ENCODE results near the gene G3BP1.
"Not testable (repeated sequence)": the region's sequence is repeated elsewhere in the genome, so short reads cannot be mapped to it uniquely, and the experiment has no call there.

G3BP1 gene

DNA sequence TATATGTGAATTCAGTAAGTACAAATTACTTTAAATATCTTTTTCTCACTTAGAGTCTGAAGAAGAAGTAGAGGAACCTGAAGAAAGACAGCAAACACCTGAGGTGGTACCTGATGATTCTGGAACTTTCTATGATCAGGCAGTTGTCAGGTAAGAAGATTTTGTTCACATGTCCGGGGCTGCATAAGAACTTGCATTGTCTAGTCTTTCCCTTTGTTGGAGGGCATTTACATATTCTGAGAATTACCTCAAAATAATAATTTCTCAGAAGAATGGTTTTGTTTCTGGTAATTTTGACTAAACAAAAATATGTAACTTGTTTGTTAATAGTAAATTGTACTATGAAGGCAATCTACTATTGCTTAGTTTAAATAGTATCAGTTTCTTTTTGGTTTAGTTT is 23.7 kb downstream of the G3BP1 start:
- DNase-seq (ENCODE audit: low read depth in 1 of 2, low spot score in 1 of 2) = no peak

DNA sequence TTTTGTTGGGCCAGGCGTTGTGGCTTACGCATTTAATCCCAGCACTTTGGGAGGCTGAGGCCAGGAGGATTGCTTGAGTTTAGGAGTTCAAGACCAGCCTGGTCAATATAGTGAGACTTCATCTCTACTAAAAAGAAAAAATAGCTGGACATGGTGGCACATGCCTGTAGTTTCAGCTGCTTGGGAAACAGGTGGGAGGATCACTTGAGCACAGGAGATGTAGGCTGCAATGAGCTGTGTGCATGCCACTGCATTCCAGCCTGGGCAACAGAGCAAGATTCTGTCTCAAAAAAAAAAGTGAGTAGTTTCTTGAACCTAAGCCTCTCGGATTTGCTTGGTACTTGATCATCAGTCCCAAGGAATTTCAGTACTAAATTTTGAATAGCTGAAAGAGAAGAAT is 26.9 kb downstream of the G3BP1 start:
- DNase-seq (ENCODE audit: low read depth in 1 of 2, low spot score in 1 of 2) = no peak

DNA sequence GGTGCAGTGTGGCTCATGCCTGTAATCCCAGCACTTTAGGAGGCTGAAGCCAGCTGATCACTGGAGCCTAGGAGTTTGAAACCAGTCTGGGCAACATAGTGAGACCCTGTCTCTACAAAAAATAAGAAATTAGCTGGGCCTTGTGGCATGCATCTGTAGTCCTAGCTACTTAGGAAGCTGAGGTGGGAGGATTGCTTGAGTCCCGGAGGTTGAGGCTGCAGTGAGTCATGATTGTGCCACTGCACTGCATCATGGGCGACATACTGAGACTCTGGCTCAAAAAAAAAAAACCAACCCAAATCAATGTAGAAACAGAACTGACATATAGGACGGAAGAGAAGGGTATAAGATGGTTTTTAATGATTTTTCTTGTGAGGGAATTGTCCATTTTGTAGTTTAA is 27.7 kb downstream of the G3BP1 start:
- no peak for DNase-seq (ENCODE audit: low read depth in 1 of 2, low spot score in 1 of 2)

DNA sequence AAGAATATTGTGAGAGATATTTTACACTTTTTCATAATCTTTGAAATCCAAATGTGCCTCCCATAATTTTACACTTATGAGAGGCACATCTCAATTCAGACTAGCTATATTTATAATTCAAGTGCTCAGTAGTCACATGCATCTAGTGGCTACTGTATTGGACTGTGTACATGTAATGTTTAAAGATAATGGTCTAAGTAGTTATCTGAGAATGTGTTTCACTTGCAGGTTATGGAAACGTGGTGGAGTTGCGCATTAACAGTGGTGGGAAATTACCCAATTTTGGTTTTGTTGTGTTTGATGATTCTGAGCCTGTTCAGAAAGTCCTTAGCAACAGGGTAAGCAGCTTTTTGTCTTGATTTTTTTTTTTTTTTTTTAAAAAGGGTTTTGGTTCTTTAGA is 28.8 kb downstream of the G3BP1 start:
- DNase-seq (ENCODE audit: low read depth in 1 of 2, low spot score in 1 of 2) = no peak

DNA sequence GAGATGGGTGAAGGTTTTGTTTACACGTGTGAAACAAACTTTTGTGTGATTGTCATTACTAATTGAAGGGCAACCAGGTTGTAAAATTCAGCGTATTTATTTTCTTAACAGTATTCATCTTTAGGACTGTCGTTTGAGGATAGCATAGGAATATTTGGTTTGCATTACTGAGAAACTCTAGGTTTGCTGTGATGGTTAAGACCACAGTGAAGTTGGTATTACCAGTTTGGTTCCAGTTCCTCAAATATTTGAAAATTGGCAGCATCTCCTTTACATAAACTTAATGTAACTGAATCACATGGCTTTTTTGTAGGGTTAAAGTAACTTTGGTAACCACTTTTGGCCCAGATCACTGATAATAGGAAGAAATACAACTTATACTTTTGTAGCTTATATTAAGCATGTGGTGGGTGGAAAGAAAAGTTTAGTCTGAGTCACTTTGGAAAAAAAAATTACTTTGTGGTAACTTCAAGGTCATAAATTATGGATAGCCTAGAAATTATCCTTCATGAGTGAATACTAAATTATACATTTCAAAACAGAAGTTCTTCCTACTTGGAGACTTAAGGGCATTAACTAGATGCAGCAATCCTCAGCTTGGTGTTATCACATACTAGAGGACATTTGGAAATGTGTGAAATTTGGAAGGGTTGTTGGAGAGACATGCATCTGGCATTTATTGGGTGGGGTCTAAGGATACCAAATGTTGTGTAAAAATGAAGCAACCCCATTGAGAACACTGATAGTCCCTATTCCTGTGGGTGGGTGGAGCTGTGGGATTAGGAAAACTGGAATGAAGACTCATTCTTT is 33.9 kb downstream of the G3BP1 start:
- DNase-seq (ENCODE audit: low read depth in 1 of 2, low spot score in 1 of 2) = no peak

DNA sequence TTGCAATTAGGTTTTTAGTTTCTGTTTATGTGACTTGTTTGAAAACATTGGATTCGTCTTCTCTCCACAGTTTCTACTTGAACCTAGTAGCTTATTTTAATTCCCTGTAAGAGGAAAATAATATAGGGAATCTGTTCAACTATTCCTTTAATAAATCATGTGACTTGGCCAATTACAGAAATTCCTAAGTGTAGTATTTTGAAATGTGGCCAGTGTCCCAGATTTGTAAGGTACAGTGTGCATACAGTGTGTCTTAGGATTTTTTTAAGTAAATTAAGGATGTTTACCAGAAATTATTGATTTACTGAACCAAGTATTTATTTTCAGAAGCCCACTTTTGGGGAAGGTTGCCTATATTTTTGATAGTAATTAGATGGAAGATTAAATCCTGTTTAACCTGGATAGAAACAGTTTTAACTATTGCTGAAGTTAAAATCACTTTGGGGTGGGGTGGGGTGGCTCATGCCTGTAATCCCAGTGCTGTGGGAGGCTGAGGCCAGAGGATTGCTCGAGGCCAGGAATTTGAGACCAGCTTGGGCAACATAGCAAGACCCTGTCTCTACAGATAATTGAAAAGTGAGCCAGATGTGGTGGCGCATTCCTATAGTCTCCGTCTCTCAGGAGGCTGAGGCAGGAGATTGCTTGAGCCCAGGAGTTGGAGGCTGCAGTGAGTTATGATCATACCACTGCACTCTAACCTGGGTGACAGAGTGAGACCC is 36.9 kb downstream of the G3BP1 start:
- no peak for DNase-seq (ENCODE audit: low read depth in 1 of 2, low spot score in 1 of 2)

DNA sequence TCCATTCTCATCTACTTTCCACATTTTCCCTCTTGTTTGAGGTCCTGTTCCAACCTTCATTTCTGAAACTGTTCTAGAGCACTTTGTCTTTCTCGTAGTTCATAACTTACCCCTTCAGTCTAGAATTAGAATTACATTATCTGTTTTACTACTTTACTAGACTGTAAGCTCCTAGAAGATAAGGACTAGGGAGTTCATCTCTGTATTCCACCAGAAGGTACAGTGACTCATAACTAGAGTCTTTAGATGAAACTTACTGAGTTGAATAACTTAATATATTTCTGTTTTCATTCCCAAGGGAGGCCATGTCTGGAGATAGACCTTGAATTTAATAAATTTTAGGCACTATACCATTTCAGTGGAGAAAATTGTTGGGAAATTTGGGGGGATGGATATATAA is 38.7 kb downstream of the G3BP1 start:
- DNase-seq (ENCODE audit: low read depth in 1 of 2, low spot score in 1 of 2) = no peak

DNA sequence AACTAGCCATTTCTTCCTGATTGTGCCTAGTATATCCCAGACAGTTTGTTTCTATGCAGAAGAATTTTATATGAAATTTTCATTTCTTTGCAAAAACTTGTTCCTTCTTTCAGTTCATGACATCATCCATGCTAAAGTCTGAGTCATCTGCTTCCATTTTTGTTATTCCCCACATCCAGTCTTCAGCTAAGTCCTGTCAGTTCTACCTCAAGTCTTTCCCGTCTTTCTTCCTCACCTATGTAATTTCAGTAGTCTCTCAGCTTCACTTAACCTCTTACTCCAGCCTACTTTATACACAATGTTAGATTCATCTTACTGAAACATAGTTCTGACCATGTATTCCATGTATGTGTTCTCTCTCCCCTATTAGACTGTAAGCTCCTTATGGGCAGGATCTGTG is 39.1 kb downstream of the G3BP1 start:
- DNase-seq (ENCODE audit: low read depth in 1 of 2, low spot score in 1 of 2) = no peak

DNA sequence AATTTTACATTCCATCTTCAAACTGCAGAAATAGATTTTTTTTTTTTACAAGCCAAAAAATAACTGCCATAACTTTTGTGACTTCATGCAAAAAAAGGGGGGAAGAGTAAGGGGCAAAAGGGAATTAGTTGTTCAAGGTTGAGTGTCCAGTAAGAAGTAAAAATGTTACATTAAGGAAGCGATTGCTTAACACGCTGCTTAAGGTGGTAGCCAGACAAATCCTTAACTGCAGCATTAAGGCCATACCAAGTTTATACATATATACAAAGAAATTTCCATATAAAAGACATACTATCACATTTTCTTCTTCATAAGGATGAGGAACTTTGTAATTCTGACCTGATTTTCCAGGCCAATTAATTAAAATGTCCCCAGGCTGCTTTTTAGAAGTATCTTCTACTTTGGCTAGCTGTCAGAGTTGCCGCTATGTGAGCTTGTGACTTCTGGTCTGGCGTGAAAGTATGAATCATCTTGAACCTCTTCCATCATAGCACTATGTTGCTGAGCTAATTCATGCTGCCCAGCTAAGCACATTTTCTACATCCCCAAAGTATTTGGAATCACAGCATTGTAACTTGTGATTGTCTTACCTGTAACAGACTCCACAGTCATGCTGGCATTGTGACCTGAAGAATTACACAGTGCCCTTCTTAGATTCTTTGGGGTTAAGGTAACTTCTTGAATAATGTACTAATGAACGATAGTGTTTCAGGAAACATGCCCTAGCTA is 40.0 kb downstream of the G3BP1 start:
- no peak for DNase-seq (ENCODE audit: low read depth in 1 of 2, low spot score in 1 of 2)

DNA sequence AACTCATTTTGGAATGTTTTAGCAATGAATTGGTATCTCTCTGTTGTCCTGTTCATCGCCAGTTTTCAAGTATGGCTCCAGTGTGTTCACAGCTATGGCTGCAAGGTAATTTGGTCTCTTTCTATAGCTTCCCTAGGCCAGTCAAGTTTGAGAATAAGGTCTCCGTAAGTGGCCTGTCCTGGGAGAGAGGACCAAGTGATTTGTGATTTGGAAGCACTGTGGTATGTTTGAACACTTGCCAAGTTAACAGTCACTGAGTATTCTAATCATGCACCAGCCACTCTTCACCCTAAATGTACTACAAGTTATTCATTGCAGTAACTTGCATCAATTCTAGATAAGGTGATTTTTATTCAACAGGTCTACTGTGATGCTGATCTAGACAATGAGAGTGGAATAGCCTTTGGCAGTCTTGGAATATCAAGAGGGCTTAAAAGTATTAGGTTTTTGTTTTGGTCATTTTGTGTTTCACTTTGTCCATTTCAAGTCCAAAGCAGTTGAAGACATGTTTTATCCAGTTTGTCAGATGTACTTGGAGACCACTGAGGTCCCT is 41.1 kb downstream of the G3BP1 start:
- no peak for DNase-seq (ENCODE audit: low read depth in 1 of 2, low spot score in 1 of 2)

DNA sequence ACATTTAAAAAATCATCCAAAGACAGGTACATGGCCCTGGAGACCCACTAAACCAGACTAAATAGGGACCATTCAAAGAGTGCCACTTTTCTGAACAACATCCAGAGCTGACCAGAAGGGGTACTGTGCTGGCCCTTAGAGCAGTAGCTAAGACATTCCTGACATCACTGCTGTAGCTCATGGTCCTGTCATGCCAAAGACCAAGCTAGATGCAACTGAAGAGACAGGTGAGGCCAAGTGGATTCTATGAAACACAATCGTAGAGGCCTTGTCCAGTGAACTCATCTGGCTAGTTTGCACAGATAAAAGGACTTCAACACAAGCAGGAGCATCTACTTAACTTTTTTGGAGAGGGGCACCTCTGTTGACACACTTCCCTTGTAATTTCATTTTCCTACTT is 43.3 kb downstream of the G3BP1 start:
- no peak for DNase-seq (ENCODE audit: low read depth in 1 of 2, low spot score in 1 of 2)

DNA sequence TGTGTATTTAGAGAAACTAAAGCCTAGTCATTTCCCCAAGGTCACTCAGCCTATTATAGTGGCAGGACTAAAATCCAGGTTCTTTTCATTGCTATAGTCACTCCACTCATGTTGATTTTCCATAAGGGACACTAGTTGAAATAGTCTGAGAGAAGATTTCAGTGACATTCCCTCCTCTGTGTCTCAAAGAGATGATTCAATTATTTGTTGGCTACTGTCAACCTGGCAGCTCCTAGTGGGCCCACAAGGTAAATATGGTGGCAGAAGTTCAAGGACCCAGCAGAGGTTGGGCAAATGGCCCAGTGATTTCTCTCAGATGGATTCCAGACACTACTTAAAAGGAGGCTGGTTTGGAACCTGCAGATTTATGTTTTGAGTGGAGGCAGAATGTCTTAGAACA is 48.1 kb downstream of the G3BP1 start:
- no peak for DNase-seq (ENCODE audit: low read depth in 1 of 2, low spot score in 1 of 2)

DNA sequence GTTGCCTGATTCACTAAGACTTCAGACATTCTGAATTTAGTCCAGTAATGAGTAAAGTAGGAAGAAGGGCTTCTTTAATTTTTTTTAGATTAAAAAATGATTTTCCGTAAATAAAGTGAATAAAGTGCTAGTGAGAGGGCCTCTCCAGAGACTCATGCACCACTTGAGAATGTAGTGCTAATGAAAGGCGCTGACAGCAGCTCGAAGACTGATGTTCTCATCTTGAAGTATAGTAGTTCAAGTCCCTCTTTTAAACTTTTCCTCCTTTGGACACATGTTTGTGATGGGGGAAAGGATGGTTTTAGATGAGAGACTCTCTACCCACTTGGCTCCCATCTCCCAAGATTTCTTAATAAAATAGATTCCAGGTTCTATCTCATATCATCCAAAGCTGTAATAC is 48.5 kb downstream of the G3BP1 start:
- DNase-seq (ENCODE audit: low read depth in 1 of 2, low spot score in 1 of 2) = no peak

DNA sequence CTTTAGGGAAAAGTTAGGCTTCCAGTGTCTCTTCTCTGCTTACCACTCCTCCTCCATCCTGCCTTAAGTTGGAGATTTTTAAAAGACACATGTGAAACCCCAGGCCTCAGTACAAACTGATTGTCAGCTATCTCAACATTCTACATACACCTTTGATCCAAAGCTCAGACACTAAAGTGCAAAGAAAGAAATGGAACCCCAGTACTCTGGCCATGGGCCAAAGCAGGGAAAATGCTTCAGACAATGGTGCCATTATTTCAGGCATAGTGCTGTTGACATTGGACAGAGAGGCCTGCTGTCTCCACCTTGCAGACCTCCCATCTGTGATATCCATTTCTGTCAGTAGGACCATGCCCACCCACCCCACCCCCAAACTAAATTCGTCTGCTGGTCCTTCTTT is 49.1 kb downstream of the G3BP1 start:
- DNase-seq (ENCODE audit: low read depth in 1 of 2, low spot score in 1 of 2) = no peak

DNA sequence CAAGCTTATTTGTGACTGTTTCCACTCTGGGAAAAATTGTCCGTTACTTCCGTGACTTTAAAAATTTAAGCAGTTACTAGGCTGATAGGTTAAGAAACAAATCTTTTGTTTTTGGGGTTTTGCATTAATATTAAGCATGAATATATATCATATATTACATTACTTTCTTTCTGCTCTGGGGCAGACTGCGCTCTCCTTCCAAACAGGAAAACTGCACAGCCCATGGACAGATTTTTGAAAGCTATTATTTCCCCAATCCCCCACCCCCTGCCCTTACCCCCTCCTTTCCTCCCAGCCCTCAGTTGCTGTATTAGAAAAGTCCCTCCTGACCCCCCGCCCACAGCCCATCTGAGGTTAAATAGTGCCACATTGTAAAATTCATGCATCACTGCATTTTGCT is 50.4 kb downstream of the G3BP1 start:
- no peak for DNase-seq (ENCODE audit: low read depth in 1 of 2, low spot score in 1 of 2)

DNA sequence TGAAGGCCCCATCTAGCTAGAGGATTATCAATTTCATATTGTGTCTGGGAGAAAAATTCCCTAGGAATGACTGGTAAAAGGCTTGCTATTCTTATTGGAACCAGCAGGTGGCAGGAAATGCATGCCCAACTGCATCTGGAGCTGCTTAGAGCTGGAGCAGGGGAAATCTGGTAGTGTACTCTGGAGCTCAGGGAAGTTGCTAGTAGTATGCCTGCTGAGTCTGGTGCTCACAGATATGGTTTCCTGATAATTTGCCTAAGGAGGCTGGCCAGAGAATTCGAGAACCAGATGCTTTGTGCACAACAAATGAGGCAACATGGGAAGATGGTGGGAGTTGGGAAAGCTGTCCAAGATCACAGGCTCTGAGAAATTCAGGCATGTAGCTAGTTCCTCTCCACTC is 53.7 kb downstream of the G3BP1 start:
- DNase-seq (ENCODE audit: low read depth in 1 of 2, low spot score in 1 of 2) = no peak

DNA sequence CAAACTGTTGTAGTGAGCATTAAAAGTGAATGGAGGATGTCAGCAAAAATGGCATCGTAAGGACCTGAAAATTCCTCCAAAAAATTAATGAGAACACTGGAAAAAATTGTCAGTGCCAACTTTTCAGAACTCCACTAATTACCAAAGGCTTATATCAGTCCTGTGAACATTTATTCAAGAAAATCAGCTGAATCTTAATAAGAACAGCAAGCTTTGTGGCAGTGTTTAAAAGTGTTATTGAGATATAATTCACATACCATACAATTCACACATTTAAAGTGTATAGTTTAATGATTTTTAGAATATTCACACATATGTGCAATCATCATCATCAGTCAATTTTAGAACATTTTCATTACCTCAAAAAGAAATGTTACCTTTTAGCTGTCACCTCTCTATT is 57.6 kb downstream of the G3BP1 start:
- no peak for DNase-seq (ENCODE audit: low read depth in 1 of 2, low spot score in 1 of 2)

DNA sequence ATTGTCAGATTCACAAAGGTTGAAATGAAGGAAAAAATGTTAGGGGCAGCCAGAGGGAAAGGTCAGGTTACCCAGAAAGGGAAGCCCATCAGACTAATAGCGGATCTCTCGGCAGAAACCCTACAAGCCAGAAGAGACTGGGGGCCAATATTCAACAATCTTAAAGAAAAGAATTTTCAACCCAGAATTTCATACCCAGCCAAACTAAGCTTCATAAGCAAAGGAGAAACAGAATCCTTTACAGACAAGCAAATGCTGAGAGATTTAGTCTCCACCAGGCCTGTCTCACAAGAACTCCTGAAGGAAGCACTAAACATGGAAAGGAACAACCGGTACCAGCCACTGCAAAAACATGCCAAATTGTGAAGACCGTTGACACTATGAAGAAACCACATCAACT is 61.1 kb downstream of the G3BP1 start:
- not testable (repeated sequence) for DNase-seq (ENCODE audit: low read depth in 1 of 2, low spot score in 1 of 2)

DNA sequence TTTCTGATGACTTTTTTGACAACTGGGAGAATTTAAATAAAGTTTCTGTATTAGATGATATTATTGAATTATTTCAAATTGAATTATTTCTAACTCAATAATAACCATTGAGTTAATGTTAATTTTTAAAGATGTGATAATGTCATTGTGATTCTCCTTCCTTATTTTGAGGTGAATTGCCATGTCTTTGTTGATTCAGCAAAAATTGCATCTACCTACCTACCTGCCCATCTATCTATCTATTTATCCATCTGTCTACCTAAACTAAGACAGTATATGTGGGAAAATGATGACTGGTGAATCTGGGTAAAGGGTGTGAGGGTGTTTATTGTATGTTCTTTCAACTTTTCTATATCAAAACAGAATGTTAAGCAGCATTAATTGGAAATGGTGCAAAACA is 75.0 kb downstream of the G3BP1 start:
- no peak for DNase-seq (ENCODE audit: low read depth in 1 of 2, low spot score in 1 of 2)

DNA sequence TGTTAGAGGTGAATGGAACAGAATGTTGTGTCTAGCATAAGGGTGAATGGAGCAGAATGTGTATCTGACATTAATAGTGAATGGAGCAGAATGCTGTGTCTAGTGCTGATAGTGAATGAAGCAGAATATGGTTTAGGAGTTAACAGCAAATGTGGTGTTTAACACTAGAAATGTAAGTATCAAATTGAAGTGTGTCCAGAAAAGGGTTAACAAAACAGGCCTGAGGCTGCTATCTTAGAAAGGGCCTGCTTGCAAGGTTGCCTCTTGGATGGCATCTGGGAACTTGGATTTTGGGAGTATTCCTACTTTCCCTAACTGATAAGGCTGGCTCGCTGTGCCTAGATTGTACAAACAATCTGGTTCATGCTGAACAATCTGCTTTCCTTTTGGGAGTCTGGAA is 76.1 kb downstream of the G3BP1 start:
- no peak for DNase-seq (ENCODE audit: low read depth in 1 of 2, low spot score in 1 of 2)

DNA sequence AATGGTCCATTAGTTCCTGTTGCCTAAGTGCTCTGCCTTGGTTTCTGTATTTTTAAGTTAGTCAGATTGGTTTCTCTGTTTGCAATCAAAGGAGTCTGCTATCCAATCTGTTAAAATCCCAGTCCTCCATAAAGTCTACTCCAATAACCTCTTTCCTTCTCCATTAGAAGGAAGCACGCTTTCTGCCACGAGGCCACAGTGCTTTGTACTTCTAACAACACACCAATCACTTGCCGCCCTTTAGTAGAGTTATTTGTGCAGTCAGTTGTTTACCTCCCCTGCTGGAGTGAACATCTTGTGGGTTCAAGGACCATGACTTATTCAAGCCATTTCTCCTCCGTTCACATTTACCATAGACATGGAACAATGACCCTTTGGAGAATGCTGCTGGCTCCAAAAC is 83.9 kb downstream of the G3BP1 start:
- no peak for DNase-seq (ENCODE audit: low read depth in 1 of 2, low spot score in 1 of 2)

DNA sequence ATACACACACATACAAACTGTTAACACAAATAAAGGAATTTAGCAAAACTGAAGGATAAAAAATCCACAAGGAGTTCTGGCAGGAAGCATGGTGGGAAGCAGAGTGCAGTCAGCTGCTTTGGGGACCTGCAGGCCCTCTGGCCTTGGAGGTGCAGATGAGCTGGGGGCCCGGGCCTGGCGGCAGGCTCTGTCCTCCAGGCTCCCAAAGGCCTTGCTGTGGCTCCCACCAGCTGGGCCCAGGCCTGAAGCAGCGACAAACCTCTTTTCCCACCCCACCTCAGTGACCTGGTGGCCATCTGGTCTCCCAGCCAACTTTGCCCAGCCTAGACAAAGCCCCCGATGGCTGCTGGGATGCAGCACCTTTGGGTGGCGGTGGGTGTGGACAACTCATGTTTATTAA is 85.1 kb downstream of the G3BP1 start:
- DNase-seq (ENCODE audit: low read depth in 1 of 2, low spot score in 1 of 2) = no peak

Measured in activated T-helper 1 cell treated with anti-CD3 and anti-CD28 coated beads, Interleukin-2, amount 50 U/mL, for 16 hours (primary cell).